HUDEP-2 (cell line): ENCODE results near the gene H2AZ2.
"Not testable (repeated sequence)": the region's sequence is repeated elsewhere in the genome, so short reads cannot be mapped to it uniquely, and the experiment has no call there.

ENCODE experiments used
- DNase-seq, 76 experiments: peaks; one replicate each; lab custom pipeline; 2025; ENCODE audit not compliant: unreplicated experiment in 76 of 76; lab: John Stamatoyannopoulos, UW

Gene H2AZ2

GRCh38 chr7:44789990-44790389 is 57.9 kb downstream of the H2AZ2 start:
- no peak for DNase-seq

GRCh38 chr7:44787762-44788161 is 60.1 kb downstream of the H2AZ2 start:
- DNase-seq = no peak

DNA sequence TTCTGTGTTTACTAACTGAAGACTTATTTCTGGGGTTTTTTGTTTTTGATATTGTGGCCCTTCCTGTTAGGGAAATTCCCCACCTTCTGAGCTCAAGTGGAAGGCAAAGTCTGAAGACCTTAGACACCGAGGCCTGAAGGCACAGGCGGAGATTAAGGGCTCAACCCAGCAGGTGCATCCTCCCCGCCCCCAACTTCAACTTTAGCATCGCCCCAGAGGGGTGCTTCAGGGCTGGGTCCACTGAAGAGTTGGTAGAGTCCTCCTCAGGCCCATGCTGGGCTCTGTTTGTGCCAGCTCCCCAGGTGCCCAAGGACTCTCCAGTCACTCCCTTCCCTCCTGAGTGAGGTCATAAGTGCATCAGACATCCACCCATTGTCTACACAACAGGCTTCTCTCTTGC is 60.8 kb downstream of the H2AZ2 start:
- DNase-seq = no peak

DNA sequence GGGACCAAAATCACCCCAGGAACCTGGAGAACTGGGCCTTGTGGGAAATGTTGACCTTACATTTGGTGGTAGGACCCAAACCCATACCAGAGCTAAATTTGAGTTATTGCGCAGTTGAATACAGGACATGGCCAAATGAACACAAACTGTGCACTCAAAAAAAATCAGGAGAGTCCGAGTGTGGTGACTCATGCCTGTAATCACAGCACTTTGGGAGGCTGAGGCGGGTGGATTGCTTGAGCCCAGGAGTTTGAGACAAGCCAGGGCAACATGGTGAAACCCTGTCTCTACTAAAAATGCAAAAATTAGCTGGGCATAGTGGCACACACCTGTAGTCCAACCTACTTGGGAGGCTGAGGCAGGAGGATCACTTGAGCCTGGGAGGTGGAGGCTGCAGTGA is 62.7 kb downstream of the H2AZ2 start:
- not testable (repeated sequence) for DNase-seq

DNA sequence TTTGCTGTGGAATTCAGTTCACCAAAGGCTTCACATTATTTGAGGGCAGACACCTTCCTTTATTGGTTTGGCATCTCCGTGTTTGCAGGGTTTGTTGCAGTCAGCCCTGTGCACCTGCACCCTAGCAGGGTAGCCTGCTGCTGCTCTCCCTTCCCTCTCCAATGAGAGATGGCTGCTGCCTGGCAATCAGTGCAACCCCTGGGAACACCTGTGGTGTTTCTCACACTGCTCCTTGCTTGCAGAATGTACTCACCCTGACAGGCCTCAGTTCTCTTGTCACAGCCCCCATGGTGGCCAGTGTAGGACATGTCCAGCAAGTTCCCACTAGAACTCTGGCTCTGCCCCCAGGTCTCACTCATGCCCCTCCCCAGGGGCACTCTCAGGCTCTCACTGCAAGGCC is 63.5 kb downstream of the H2AZ2 start:
- DNase-seq = no peak

GRCh38 chr7:44783407-44783806 is 64.5 kb downstream of the H2AZ2 start:
- DNase-seq = no peak

DNA sequence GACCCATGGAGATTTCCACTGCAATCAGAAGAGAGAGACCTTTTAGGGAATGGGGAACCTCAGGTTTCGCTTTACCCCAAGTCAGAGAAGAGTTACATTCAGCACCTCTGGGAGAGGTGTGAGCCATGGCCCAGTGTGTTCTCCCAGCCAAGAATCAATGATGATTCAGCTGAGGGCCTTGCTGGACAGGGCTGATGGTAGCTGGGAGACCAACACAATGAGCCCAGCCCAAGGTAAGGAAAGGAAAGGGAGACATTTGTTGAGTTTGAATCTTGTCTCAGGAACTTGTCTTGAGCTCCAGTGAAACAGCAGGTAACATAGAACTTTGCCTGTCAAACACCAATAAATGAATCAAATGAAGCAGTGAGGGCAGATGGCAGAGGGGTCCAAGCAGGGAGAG is 65.4 kb downstream of the H2AZ2 start:
- no peak for DNase-seq
